GM12873 (cell line): ENCODE data around the gene CD48.

Experiments
- TF ChIP-seq, protein P1 (sequence below): IDR thresholded peaks from 2 replicates; pipeline ENCODE4 v1.5.1; 2012; ENCODE audit warnings: low read depth, mild to moderate bottlenecking, moderate library complexity, low read length, control low read depth; ENCODE audit not compliant: insufficient read depth; ENCODE audit errors: missing control alignments

The CD48 gene

DNA sequence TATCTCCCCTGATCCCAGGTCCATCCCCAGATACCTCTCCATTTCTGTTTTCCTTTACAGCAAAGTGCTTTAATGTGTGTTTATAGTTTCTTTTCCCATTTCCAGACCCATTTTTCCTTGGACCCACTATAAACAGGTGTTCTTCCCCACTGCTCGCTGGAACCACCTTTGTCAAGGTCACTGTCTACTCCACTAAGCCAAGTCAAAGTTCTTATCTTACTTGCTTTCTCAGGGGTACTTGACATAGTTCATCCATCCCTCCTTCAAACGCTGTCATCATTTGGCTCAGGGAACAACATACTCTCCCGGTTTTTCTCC, 73.1 kb downstream of the CD48 start:
- TF ChIP-seq, protein P1, sequence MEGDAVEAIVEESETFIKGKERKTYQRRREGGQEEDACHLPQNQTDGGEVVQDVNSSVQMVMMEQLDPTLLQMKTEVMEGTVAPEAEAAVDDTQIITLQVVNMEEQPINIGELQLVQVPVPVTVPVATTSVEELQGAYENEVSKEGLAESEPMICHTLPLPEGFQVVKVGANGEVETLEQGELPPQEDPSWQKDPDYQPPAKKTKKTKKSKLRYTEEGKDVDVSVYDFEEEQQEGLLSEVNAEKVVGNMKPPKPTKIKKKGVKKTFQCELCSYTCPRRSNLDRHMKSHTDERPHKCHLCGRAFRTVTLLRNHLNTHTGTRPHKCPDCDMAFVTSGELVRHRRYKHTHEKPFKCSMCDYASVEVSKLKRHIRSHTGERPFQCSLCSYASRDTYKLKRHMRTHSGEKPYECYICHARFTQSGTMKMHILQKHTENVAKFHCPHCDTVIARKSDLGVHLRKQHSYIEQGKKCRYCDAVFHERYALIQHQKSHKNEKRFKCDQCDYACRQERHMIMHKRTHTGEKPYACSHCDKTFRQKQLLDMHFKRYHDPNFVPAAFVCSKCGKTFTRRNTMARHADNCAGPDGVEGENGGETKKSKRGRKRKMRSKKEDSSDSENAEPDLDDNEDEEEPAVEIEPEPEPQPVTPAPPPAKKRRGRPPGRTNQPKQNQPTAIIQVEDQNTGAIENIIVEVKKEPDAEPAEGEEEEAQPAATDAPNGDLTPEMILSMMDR = no peak

DNA sequence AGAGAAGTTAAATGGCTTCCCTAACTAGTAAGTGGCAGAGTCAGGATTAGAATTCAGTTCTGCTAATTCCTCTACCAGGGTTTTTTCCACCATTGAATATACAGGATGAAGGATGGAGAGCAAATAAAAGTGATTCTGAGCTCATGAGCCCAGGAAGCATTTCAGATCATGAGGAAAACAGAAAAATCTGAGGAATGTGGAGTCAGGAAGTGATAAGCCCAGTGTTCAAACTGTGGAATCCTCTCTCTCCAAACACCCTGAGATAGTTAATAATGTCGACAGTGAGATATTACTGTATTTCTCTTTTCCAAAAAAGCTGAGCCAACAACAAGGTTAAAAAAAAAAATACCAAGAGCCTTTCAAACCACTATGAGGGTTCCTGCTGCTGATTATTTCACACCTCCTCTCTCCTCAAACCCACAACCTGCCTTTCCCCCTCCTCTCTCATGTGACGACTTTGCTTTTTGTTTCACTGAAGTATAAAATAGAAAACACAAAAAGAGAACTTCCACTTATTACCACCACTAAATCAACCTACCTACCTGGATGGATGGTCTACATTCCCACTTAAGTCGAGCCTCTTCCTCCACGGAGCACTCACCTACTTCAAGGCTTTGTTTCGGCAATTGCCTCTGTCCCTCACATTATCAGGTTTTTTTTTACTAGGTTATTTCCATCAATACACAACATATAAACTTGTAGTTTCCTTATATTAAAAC, 73.6 kb downstream of the CD48 start:
- TF ChIP-seq, protein P1 = no peak

GRCh38 chr1:160637065-160637464, 74.6 kb downstream of the CD48 start:
- TF ChIP-seq, protein P1 = no peak

GRCh38 chr1:160636547-160636946, 75.1 kb downstream of the CD48 start:
- TF ChIP-seq, protein P1 = no peak

DNA sequence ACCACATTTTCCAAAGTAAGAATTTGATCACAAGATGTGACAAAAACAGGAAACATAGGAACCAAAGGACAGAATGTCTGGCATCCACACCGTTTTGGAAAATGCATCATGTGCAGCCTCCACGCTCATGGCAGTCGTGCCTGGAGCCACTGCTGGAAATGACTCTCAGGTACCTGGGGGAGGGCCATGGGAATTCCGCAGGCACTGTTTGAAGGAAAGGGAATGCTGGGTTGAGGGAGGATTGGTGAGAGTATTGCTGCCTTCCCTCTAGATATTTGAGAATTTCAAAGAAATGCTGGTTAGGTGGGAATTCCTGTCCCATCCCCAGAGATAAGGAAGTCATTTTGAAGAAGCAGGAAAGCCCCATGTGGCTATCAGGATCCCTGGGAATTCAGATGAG, 75.5 kb downstream of the CD48 start:
- TF ChIP-seq, protein P1 = no peak

DNA sequence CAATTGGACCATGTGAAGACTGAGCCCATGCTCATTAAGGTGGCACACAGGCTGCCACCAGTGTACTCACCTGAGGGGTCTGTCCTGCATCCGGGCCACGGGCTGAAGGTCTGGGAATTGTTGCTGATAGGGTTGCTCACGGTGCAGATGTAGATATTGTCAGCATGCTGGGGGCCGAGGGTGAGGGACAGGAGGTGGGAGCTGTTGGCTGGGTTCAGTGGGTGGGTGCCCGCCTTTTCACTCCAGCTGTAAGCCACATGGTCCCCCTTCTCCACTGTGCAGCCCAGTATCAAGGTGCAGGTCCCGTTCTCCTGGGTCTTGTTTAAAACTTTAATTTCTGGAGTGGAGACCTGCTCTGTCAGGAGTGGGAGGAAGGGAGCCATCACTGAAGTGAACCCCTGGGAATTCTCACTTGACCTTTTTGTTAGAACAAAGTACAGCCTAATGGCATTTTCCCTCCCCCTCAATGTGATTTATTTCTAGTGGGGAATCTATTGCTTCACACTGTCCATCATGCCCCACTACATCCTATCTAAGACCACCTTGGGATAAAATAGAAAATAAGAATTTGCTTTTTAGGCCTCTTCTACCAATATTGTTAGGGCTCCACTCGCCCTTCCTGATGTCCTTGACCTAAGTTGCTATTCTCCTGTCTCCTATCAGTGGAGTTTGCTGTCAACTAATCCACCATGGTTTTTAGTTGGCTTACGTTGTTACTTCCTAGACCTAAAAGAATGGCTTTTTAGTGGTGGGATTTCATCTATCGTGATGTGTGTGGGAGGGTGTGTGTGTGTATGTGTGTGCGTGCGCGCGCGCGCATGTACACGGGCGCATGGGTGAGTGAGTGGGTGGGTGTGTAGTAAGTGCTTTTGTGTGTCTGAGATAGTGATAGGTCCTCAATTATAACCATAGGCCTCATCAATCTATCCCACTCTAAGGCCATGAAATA, 76.8 kb downstream of the CD48 start:
- TF ChIP-seq, protein P1 = no peak

GRCh38 chr1:160633330-160633903, 78.2 kb downstream of the CD48 start:
- TF ChIP-seq, protein P1 = no peak
